Transverse colon (tissue), 4 donors: ENCODE measurements around the gene MAML1. TPM values are rescaled to one million over a fixed set of nuclear protein-coding genes. Genes with fewer than 3 reads are reported as not detected.

Source experiments
- DNase-seq: peaks from one replicate; pipeline ENCODE4 v3.0.0-alpha.2; 2019
- H3K27ac ChIP-seq, 4 donors: fragments of 200-600 bp; sonication (generic); 2 replicates each; pipeline ENCODE4 v1.5.1; 2016 to 2018; ENCODE audit warnings: inconsistent platforms in 4 of 4
- H3K27me3 ChIP-seq: fragments of 200-600 bp; sonication (generic); 2 replicates; pipeline ENCODE4 v1.5.1; 2017; ENCODE audit warnings: inconsistent platforms
- H3K36me3 ChIP-seq, 4 donors: fragments of 200-600 bp; sonication (generic); 2 replicates each; pipeline ENCODE4 v1.5.1; 2017 to 2019; ENCODE audit warnings: inconsistent platforms in 4 of 4
- H3K4me1 ChIP-seq, 4 donors: fragments of 200-600 bp; sonication (generic); 2 replicates each; pipeline ENCODE4 v1.5.1; 2017 to 2020; ENCODE audit warnings: inconsistent platforms in 4 of 4
- H3K4me3 ChIP-seq, 4 donors: fragments of 200-600 bp; sonication (generic); 1 replicate in 1 of 4; 2 replicates in 3 of 4; pipeline versions ENCODE4 v1.5.1 to v1.6.1; 2017 to 2019; ENCODE audit warnings: inconsistent platforms in 4 of 4
- H3K9me3 ChIP-seq, 2 donors: fragments of 200-600 bp; sonication (generic); 2 replicates each; pipeline ENCODE4 v1.5.1; 2017 to 2019; ENCODE audit warnings: inconsistent platforms in 2 of 2
- CTCF ChIP-seq, 5 experiments: fragments of 200-600 bp in 3 of 5; fragments of 450-650 bp in 2 of 5; sonication (generic) in 3 of 5; IDR thresholded peaks; 1 replicate in 2 of 5; 2 replicates in 3 of 5; pipeline ENCODE4 v1.5.1; 2016 to 2017; ENCODE audit warnings: antibody characterized with exemption in 5 of 5, inconsistent platforms in 3 of 5, mild to moderate bottlenecking in 2 of 5, moderate library complexity in 1 of 5
- EP300 ChIP-seq: sonication (generic); formaldehyde crosslinking; IDR thresholded peaks from one replicate; pipeline ENCODE4 v1.6.1; 2017; ENCODE audit warnings: antibody characterized with exemption, low read depth
- POLR2A ChIP-seq: fragments of 450-650 bp; IDR thresholded peaks from one replicate; pipeline ENCODE4 v1.6.1; 2016; ENCODE audit warnings: antibody characterized with exemption, mild to moderate bottlenecking, moderate library complexity
- POLR2AphosphoS5 ChIP-seq, 3 donors: sonication (generic); formaldehyde crosslinking; IDR thresholded peaks; one replicate each; pipeline ENCODE4 v1.6.1; 2016; ENCODE audit warnings: antibody characterized with exemption in 3 of 3
- WGBS, 2 donors: methylation state at CpG; one replicate each; pipeline ENCODE4 v1.1.5; 2018; ENCODE audit warnings: low coverage in 1 of 2; 5-methylcytosine and 5-hydroxymethylcytosine counted together
- in situ Hi-C, 4 donors: fragments of 200-750 bp; cut with MboI; loops; one replicate each; pipeline versions ENCODE4 v1.15.0 to v1.15.1; 2017; ENCODE audit warnings: low sequenced_read_pairs in 3 of 4, low pct_ligation_motif_present in 1 of 4, low pct_unique_long_range_greater_than_20kb in 1 of 4
- intact Hi-C: fragments of 100-400 bp; cut with DNase I; formaldehyde crosslinking; loops from one replicate; pipeline ENCODE4 v1.15.1; 2023; ENCODE audit warnings: low total_unique reads
- total RNA-seq, 4 donors: library from RNA; depleted of rRNA; stranded (reverse); fragments of >200 nt; gene quantifications; one replicate each; pipeline ENCODE4 v1.1.0, GENCODE V29; 2016

The MAML1 gene
- total RNA-seq, 4 donors from 2014 or later = 22.8 to 28.7 (median 27.3) TPM

GRCh38 chr5:179819296-179820126 lies 86.9 kb downstream of the MAML1 start:
- peak overlapping the region; percentile 99 to 100 (median 100) for H3K27ac ChIP-seq
- peaks cover 0 to 12% (median 6%) of the 10 kb centered on the region in 4 donors for H3K36me3 ChIP-seq
- H3K9me3 ChIP-seq = no peaks in the 10 kb centered on the region
- in situ Hi-C loops = no loop called here
- TF ChIP-seq POLR2A = no peak
- no peak for TF ChIP-seq EP300
- no peak for TF ChIP-seq POLR2AphosphoS5 (IDR thresholded peaks at IDR 0.05)
- TF ChIP-seq CTCF (IDR thresholded peaks at IDR 0.05) = no peak
- WGBS, 2 donors = 19% methylated on average over 19 of the region's 26 CpGs; no CpG with 5 or more reads in 1 of the 2 donors
- peak; percentile 77 for DNase-seq
- H3K27me3 ChIP-seq = no peaks in the 10 kb centered on the region
- peaks cover 46 to 68% (median 66%) of the 10 kb centered on the region in 4 donors for H3K4me1 ChIP-seq
- intact Hi-C loops = loop anchor here (2.0 kb wide), 1 partner anchor 13 kb away; the partner anchor contains the start of gene MGAT4B
- peak overlapping the region; percentile 82 to 99 (median 95) for H3K4me3 ChIP-seq

- intact Hi-C loops = loop anchor here (2.0 kb wide), 1 partner anchor 13 kb away; the partner anchor contains the start of gene MGAT4B
- no peak for TF ChIP-seq POLR2AphosphoS5 (IDR thresholded peaks at IDR 0.05)
- TF ChIP-seq POLR2A = no peak
- TF ChIP-seq EP300 = no peak
- TF ChIP-seq CTCF (IDR thresholded peaks at IDR 0.05) = no peak
- Histone ChIP-seq H3K4me1 (peaks cover 49 to 74% (median 72%) of the 10 kb centered on the region in 4 donors), H3K9me3 (no peaks in the 10 kb centered on the region), H3K27me3 (no peaks in the 10 kb centered on the region), H3K4me3 (peak overlapping the region; percentile 82 to 99 (median 95)), H3K36me3 (peaks cover 0 to 17% (median 6%) of the 10 kb centered on the region in 4 donors), H3K27ac (peak overlapping the region; percentile 99 to 100 (median 100))
- DNase-seq = no peak
- 27% methylated on average over 12 of the region's 12 CpGs; no CpG with 5 or more reads in 1 of the 2 donors for WGBS, 2 donors
- in situ Hi-C loops = no loop called here
Measured at GRCh38 chr5:179820127-179820482, 87.5 kb downstream of the MAML1 start.

- peak within 1 kb of the TSS; percentile 99 to 100 (median 100) for H3K27ac ChIP-seq
- intact Hi-C loops = loop anchor here (2.0 kb wide), 1 partner anchor 14 kb away; the partner anchor contains the start of gene MGAT4B
- H3K4me3 ChIP-seq = peak within 1 kb of the TSS; percentile 82 to 99 (median 95)
- no peaks in the 10 kb centered on the region for H3K9me3 ChIP-seq
- H3K4me1 ChIP-seq = peaks cover 50 to 80% (median 78%) of the 10 kb centered on the region in 4 donors
- H3K36me3 ChIP-seq = peaks cover 0 to 23% (median 8%) of the 10 kb centered on the region in 4 donors
- WGBS, 2 donors = 1% methylated on average over 62 of the region's 81 CpGs; no CpG with 5 or more reads in 1 of the 2 donors
- peak; percentile 88 for DNase-seq
- in situ Hi-C loops = no loop called here
- TF ChIP-seq EP300 (no peak), POLR2A (peak; percentile 99), CTCF (IDR thresholded peaks at IDR 0.05) (peak in 2 of 5 experiments; percentile 9 to 32), POLR2AphosphoS5 (IDR thresholded peaks at IDR 0.05) (peak; percentile 99 to 100 (median 100))
- no peaks in the 10 kb centered on the region for H3K27me3 ChIP-seq
Measured at GRCh38 chr5:179820483-179821297, 88.1 kb downstream of the MAML1 start, which contains the start of gene SQSTM1. SQSTM1 (plus strand) TSS chr5:179820905; CDS start chr5:179820937, 32 bp downstream.
